ENCODE results near the gene GDAP1L1.

GRCh38 chr20:44253528-44253927, 6.4 kb downstream of the GDAP1L1 start:
- TF ChIP-seq POLR2A (IDR thresholded peaks at IDR 0.05) (no peak), CTCF (IDR thresholded peaks at IDR 0.05) (no peak)

Data from uterus (tissue), 2 donors.